ENCODE data around the gene NPR2. TPM values are rescaled to one million over a fixed set of nuclear protein-coding genes. Genes with fewer than 3 reads are reported as not detected.
A peak's percentile ranks its signal among the peaks of the same experiment; 100 is the strongest.

Gene NPR2
- total RNA-seq, 2 experiments from 2014 or later = 7.5 to 7.8 TPM

- Mint-ChIP-seq H3K4me3 (peak overlapping the region; percentile 29), H3K36me3 (ENCODE audit: low read depth) (peaks cover 15% of the 10 kb centered on the region), H3K27ac (peak overlapping the region; percentile 34), H3K4me1 (ENCODE audit: low read depth) (peaks cover 48% of the 10 kb centered on the region), H3K27me3 (no peaks in the 10 kb centered on the region), H3K9me3 (no peaks in the 10 kb centered on the region)
- POLR2A ChIA-PET = interaction anchor here (0.6 to 1.8 kb wide), 2 partner anchors 11 to 53 kb away, joined by 4 read pairs; no protein-coding TSS in a partner anchor
- intact Hi-C loops (cut with micrococcal nuclease) = no loop called here
- DNase-seq (no peak), ATAC-seq (no peak)
- TF ChIP-seq CTCF (IDR thresholded peaks at IDR 0.05) = no peak
- CTCF ChIA-PET = interaction anchor here (0.6 to 6.6 kb wide), 9 partner anchors 9 to 160 kb away, joined by 3 to 51 read pairs (median 4); no protein-coding TSS in a partner anchor
These were observed 45.8 kb upstream of the NPR2 start for GRCh38 chr9:35745569-35745968.

- no peak for TF ChIP-seq CTCF (IDR thresholded peaks at IDR 0.05)
- H3K9me3 Mint-ChIP-seq = no peaks in the 10 kb centered on the region
- no peak for DNase-seq
- ATAC-seq = no peak
- H3K4me3 Mint-ChIP-seq = peak overlapping the region; percentile 85
- ChIA-PET CTCF (interaction anchor here (0.8 to 6.6 kb wide), 10 partner anchors 8 to 143 kb away, joined by 3 to 51 read pairs (median 6); no protein-coding TSS in a partner anchor), POLR2A (interaction anchor here (1.2 to 2.9 kb wide), 2 partner anchors 13 to 18 kb away, joined by 3 to 16 read pairs; partner anchors contain the start of genes CREB3 and TLN1)
- peaks cover 15% of the 10 kb centered on the region for H3K36me3 Mint-ChIP-seq (ENCODE audit: low read depth)
- no peak overlapping the region for H3K27ac Mint-ChIP-seq
- peaks cover 46% of the 10 kb centered on the region for H3K4me1 Mint-ChIP-seq (ENCODE audit: low read depth)
- intact Hi-C loops (cut with micrococcal nuclease) = no loop called here
- H3K27me3 Mint-ChIP-seq = no peaks in the 10 kb centered on the region
These were observed 44.8 kb upstream of the NPR2 start for GRCh38 chr9:35746583-35746982.

GRCh38 chr9:35748242-35748857 lies 43.0 kb upstream of the NPR2 start:
- DNase-seq (peak; percentile 49), ATAC-seq (no peak)
- peaks cover 32% of the 10 kb centered on the region for H3K4me1 Mint-ChIP-seq (ENCODE audit: low read depth)
- H3K27me3 Mint-ChIP-seq = no peaks in the 10 kb centered on the region
- ChIA-PET POLR2A (interaction anchor here (0.8 to 2.9 kb wide), 5 partner anchors 8 to 21 kb away, joined by 3 to 16 read pairs (median 5); partner anchors contain the start of genes CREB3 and TLN1), CTCF (interaction anchor here (0.7 to 6.6 kb wide), 18 partner anchors 8 to 263 kb away, joined by 3 to 51 read pairs (median 4); partner anchors contain the start of genes CCDC107, HINT2, RMRP and SPAG8)
- intact Hi-C loops (cut with micrococcal nuclease) = no loop called here
- TF ChIP-seq CTCF (IDR thresholded peaks at IDR 0.05) = no peak
- no peaks in the 10 kb centered on the region for H3K9me3 Mint-ChIP-seq
- H3K36me3 Mint-ChIP-seq (ENCODE audit: low read depth) = peaks cover 19% of the 10 kb centered on the region
- peak overlapping the region; percentile 66 for H3K27ac Mint-ChIP-seq
- H3K4me3 Mint-ChIP-seq = peak overlapping the region; percentile 85

GRCh38 chr9:35748858-35749514 lies 42.4 kb upstream of the NPR2 start, which contains the start of the genes GBA2 and RGP1:
GBA2 (minus strand) TSS chr9:35749228; CDS start chr9:35748704, 524 bp downstream.
RGP1 (plus strand) TSS chr9:35749287; CDS start chr9:35749756, 469 bp downstream.
- TF ChIP-seq CTCF (IDR thresholded peaks at IDR 0.05) = no peak
- intact Hi-C loops (cut with micrococcal nuclease) = no loop called here
- peak within 1 kb of the TSS; percentile 94 for H3K4me3 Mint-ChIP-seq
- ChIA-PET CTCF (interaction anchor here (0.7 to 6.6 kb wide), 26 partner anchors 8 to 262 kb away, joined by 3 to 51 read pairs (median 4); partner anchors contain the start of genes CCDC107, HINT2, RMRP and SPAG8), POLR2A (interaction anchor here (0.8 to 2.9 kb wide), 6 partner anchors 8 to 22 kb away, joined by 3 to 16 read pairs (median 5); partner anchors contain the start of genes CREB3 and TLN1)
- peak; percentile 85 for ATAC-seq
- peaks cover 21% of the 10 kb centered on the region for H3K36me3 Mint-ChIP-seq (ENCODE audit: low read depth)
- no peaks in the 10 kb centered on the region for H3K27me3 Mint-ChIP-seq
- H3K4me1 Mint-ChIP-seq (ENCODE audit: low read depth) = peaks cover 32% of the 10 kb centered on the region
- peak within 1 kb of the TSS; percentile 88 for H3K27ac Mint-ChIP-seq
- DNase-seq = peak; percentile 76
- no peaks in the 10 kb centered on the region for H3K9me3 Mint-ChIP-seq

Measured in activated CD8-positive, alpha-beta T cell treated with anti-CD3 and anti-CD28 coated beads for 36 hours (primary cell).